Activated CD8-positive, alpha-beta memory T cell treated with anti-CD3 and anti-CD28 coated beads for 1 hour (primary cell): ENCODE measurements around the gene FNDC8.
"Not testable (repeated sequence)": the region's sequence is repeated elsewhere in the genome, so short reads cannot be mapped to it uniquely, and the experiment has no call there.

Experiments
- DNase-seq, 2 donors: peaks; one replicate each; pipeline ENCODE4 v3.0.0-alpha.2; 2020; ENCODE audit warnings: low read depth in 1 of 2; ENCODE audit errors: extremely low read depth in 1 of 2

FNDC8 gene

GRCh38 chr17:35121315-35121714 lies at the start of gene FNDC8:
TSS of gene FNDC8 (plus strand) at chr17:35121615. CDS start at chr17:35121694, 79 bp downstream.
- DNase-seq: no peak

GRCh38 chr17:35073183-35073790 lies 48.1 kb upstream of the FNDC8 start:
- DNase-seq: no peak

GRCh38 chr17:35073991-35074627 lies 47.3 kb upstream of the FNDC8 start:
- no peak for DNase-seq

- no peak for DNase-seq
Observed at GRCh38 chr17:35074711-35075707, 46.4 kb upstream of the FNDC8 start.

- DNase-seq: no peak
Observed at GRCh38 chr17:35076874-35077273, 44.5 kb upstream of the FNDC8 start.

- no peak for DNase-seq
Observed at GRCh38 chr17:35079547-35080423, 41.6 kb upstream of the FNDC8 start.

GRCh38 chr17:35080536-35080935 lies 40.9 kb upstream of the FNDC8 start:
- DNase-seq: no peak

GRCh38 chr17:35081638-35082037 lies 39.8 kb upstream of the FNDC8 start:
- no peak for DNase-seq

- DNase-seq: no peak
Observed at GRCh38 chr17:35082073-35082657, 39.2 kb upstream of the FNDC8 start.

GRCh38 chr17:35083071-35083470 lies 38.3 kb upstream of the FNDC8 start:
- no peak for DNase-seq

- no peak for DNase-seq
Observed at GRCh38 chr17:35084987-35085386, 36.4 kb upstream of the FNDC8 start.

GRCh38 chr17:35086164-35086563 lies 35.3 kb upstream of the FNDC8 start:
- no peak for DNase-seq

GRCh38 chr17:35086931-35087573 lies 34.4 kb upstream of the FNDC8 start:
- DNase-seq: no peak

- DNase-seq: no peak
Observed at GRCh38 chr17:35087731-35088355, 33.6 kb upstream of the FNDC8 start.

GRCh38 chr17:35088356-35088880 lies 33.0 kb upstream of the FNDC8 start:
- DNase-seq: no peak

- peak; percentile 56 to 88 for DNase-seq
Observed at GRCh38 chr17:35088881-35089585, 32.4 kb upstream of the FNDC8 start.

- DNase-seq: peak in 1 of 2 donors; percentile 5
Observed at GRCh38 chr17:35089586-35090296, 31.7 kb upstream of the FNDC8 start.

GRCh38 chr17:35090707-35091106 lies 30.7 kb upstream of the FNDC8 start:
- not testable (repeated sequence) for DNase-seq
